ENCODE results near the gene SREBF2.
A peak's percentile ranks its signal among the peaks of the same experiment; 100 is the strongest.
"Not testable (repeated sequence)": the region's sequence is repeated elsewhere in the genome, so short reads cannot be mapped to it uniquely, and the experiment has no call there.

The SREBF2 gene

DNA sequence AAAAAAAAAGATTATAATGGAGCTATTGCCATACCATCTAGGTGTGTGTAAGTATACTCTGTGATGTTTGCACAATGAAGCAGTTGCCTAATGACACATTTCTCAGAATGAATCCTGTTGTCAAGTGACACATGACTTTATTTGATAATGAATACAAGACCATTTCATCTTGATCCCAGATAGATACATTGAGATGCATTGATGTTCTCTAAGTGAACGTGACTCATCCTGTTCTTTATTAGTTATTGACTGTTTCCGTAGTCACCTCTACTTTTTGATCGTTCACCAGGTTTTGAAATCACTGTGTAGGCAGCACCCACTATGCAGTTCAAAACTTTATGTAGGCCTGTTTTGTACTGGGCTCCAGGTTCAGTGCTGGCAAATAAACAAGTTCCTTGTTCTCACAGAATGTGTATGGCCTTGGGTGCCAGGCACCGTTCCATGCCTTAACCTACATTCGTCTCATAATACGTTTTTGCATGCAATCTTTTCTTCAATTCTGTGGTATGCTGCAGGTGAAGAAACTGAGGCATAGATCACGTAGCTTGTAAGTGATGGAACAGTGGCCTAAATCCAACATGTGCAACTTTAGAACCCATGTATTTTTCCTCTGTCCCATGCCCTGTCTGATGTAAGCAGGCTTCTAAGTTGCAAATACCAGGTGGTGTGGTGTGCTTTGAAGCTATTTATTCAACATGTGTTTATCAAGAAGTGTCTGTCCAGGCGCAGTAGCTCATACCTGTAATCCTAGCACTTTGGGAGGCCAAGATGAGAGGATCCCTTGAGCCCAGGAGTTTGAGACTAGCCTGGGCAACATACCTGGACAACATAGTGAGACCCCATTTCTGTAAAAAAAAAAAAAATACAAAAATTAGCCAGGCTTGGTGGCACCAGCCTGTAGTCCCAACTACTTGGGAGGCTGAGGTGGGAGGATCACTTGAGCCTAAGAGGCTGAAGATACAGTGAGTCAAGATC is 10.4 kb downstream of the SREBF2 start:
- no peak for DNase-seq

DNA sequence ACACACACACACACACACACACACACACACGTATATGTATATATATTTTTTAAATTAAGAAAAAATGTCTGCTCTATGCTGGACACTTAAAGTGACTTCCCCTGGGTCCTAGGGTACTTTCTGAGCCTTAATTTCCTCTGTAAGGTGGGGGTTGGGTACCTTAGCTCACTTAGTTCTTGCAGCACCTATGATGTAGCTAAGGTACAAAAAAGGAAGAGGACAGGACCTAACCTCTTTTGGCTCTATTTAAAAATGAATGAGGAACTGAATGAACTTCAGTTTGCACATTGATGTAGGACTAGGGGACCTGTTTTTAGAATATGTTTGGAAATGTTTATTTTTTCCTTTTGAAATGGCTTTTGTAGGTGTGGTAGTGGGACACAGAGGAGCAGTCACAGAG is 11.1 kb downstream of the SREBF2 start:
- no peak for DNase-seq

DNA sequence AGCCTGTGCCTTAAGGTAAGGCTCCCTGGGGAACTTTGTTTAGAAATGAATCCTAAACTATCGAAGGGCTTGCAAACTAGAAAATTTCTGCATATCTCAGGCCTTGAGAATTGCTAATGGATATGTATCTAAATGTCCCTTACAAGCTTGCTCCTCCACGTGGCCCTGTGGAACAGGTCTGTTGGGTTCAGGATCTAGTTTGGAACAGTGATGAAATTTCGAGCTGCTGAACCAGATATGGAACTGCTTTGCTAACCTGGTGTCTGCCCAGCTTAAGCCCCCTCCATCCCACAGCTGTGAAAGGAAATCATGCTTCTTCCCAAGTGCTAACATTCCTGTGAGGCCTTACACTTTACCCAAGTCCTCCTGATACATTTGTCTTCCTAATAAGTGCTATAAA is 11.6 kb downstream of the SREBF2 start:
- no peak for DNase-seq

DNA sequence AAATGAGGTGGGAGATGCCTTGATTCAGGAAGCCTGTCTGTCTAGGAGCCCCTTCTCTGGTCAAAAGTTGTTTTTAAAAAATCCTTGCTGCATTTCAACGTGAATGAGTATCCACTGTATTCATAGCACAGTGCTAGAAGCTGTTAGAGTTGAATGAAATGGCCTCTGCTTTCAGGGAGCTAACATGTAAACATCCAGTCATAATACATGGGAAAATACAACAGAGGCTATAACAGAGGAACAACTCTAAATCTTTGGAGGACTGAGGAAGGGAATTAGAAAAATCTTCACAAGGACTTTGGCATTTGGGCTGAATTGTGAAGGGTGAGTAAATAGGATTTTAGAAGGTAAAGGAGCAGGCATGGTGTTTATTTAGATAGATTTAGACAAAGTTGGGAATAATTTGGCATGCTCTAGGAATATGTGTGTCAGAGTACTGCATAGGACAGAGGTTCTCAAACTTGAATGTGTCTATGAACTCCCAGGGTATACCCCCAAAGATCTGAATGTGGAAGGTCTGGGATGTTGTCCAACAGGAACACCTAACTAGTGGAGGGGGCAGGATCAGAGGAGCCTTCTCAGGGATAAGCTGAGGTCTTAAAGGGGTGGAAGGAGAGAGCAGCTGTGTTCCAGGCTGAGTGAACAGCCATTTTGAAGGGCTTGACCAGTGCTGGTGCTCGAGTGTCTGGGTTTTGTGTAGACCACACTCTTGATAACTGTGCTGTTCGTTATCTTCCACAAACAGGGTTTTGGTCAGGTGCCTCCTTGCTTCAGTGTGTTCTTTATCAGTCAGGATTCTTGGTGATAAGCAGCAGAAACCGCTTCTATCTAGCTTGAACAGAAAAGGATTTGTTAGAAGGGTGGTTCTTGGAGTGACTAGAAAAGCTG is 12.7 kb downstream of the SREBF2 start:
- DNase-seq, result no peak

DNA sequence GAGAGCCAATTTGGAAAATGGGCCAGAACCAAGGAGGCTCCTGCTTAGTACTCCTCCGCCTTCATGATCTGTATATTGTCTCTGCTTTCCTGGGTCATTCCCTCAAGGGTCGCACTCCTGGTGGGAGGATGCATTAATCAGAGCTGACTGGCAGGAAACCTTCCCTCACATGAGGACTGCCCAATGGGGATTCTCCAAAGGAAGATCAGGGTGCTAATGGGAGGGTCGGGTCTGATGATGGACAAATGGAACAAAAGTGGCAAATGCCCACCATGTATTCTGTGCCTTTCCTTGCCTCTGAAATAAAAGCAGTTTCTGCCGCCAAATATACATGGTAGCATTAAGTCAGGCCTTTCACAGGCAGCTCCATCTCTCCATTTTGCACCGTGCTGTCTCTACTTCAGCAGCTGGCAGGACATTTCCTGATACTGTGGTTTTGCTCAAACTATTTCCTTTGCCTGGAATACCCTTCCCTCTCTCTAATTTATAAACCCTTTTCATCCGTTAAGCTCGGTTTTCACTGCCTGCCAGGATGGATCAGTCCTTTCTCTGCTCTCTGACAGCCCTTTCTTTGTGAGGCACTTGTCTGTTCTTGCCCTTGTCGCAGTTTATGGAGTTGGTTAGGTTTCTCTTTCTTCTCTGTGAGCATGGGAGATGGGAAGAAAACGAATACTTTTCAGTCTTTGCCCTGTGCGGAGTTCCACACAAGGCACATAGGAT is 13.5 kb downstream of the SREBF2 start:
- DNase-seq, result no peak

DNA sequence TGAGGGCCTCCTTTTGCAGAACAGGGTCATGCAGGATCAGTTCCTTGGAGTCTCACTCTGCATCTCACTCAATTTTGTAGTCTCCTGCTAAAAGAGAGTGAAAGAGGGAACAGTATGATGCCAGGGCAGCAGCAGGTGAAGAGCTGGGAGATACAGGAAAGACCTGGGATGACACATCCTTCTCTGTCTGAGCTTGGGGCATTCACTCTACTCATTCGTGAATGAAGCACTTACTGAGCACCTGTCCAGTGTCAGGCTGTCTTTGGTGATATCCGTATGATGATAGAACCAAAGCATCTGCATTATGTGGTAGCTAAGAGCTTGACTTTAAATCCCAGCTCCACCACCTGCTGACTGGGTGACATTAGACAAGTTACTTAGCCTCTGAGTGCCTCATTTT is 14.4 kb downstream of the SREBF2 start:
- DNase-seq, result no peak

DNA sequence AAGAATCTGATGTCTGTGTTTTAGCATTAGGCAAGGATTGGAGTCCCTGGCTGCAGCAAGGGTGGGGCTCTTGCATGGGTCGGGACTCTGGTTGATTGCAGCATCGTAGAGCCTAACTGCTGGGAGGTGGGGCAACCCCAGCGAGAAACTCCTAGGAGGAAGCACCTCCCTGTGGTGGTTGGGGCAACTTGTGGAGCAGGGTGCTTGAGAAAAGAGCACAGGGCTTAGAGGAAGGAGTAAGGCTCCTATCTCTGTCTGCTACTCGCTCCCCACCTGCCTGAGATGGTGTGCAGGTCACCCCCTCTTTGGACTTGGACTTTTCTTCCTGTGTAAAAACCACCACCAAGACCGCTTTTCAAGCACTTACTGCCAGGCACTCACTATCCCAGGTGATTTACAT is 15.6 kb downstream of the SREBF2 start:
- DNase-seq, result no peak

DNA sequence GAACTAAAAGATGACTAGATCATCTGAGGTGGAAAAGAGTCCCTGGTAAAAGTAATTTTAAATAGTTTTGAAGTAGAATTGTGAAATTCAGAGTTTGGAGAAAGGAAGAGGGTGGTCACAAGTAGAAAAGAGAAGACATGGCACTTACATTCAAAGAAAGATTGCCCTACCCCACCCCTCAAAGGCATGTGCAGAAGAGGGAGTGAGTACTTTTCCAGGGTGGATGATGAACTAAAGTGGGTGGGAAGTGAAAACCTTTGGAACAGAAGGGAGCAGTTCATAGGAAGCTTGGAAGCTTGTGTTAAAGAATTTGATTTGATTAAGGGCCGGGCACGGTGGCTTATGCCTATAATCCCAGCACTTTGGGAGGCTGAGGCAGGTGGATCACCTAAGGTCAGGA is 23.6 kb downstream of the SREBF2 start:
- DNase-seq, result no peak

DNA sequence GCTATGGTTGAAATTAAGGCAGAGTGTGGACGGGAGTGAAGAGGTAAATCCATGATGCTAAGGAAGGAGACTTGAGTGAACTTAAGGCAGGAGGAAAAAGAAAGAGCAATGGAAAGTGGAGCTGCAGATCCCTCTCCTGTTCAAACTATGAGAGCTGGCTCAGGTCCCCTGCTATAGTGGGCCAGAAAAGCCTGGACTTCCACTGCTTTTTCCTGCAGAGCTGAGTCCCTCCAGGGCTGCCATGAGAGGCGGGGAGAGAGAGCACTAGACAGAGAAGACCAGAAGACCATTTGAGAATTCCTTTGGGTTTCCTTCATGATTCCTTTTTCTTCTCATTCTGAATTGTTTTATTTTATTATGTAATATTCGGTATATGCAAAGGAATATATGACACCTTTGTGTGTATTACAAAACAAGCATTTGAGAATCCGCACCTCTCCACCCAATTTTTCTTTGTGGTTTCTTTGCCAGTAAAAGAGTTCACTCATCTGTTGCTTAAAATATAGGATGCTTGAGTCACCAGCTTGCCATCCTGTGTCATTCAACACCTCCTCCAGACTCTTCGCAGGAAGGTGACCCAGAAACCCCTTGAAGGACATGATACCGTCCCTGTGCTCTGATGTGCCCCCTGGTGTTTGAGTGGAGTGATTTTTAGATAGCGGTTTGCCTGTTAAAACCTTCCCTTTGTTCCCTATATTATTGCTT is 24.4 kb downstream of the SREBF2 start:
- DNase-seq, result peak; percentile 53

DNA sequence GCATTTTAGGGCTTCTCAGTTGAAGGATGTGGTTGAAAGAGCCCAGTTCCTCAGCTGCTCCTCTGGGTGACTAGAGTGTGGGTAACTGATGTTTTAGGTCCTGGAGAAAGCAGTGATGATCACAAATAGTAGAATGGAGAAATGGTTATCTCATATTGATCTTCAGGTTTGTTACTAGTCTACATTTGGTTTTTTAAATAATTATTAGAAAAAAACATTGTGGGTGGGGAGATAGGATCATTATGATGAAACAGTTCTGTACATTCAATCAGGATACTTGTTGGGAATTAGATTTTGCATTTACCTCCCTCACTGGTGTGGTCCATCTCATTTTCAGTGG is 24.9 kb downstream of the SREBF2 start:
- no peak for DNase-seq

DNA sequence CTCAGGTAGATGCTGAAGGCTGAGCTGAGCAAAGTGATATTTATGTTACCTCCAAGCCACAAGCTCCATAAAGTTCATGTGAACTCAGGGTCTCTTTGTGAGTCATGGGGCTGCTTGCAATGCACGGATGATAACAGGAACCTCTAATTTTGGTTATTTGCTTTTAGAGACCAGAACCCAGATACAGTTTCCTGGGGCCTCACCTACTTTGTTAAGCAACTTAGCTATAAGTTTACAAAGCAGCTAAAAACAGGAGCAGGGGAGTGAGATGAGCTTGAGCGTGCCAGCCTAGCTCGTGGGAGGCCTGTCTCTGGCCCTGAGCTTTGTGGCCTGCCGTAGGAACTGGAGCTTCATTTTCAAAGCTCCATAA is 29.2 kb downstream of the SREBF2 start:
- DNase-seq, result peak; percentile 48

DNA sequence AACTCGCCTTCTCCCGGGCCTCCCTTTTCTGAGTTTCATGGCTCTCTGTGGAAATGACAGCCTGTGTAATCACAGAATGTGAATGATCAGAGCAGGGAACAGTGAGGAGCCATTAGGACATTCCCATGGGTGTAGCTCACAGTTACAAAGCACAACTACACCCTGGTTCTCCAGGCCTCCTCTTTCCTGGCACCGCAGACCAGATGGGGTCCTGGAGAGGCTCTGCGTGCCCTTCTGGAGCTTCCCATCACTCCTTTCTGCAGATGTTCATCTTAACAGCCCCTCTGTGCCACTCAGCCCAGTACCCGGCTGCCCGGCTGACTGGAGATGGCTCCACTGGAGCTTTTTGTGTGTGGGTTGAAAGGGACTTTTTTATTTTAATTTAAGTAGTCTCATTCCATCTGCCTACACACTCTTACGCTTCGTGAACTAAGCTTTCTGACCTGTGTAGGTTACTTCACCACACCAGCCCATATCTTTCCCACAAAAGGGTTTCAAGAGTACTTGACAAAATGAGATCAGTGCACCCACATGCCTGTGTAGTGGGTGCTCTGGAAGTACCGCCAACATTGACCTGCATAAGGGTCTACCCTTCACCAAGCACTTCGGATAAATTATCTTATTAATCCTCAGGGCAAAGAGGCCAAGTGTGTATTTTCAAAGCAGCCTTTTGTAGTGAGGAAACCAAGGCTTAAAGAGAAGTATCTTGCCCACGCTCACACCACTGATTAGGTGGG is 29.8 kb downstream of the SREBF2 start:
- peak; percentile 30 for DNase-seq

DNA sequence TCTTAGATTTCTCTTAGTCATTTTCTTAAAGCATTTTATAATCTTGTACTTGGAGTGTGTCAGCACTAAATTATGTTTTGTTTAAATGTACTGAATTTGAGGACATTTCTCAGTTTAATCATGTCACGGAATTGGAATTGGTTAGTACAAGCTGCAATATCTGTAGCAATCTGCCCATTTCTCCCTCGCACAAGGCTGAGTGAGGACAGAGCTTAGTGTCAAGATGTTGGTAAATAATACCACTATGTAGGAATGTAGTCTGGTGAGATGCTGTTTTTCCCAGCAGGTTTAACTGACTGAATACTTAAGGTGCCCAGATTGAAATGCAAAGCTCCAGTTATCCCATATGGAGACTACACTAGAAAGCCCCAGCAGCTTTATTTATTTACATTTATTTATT is 30.6 kb downstream of the SREBF2 start:
- no peak for DNase-seq

DNA sequence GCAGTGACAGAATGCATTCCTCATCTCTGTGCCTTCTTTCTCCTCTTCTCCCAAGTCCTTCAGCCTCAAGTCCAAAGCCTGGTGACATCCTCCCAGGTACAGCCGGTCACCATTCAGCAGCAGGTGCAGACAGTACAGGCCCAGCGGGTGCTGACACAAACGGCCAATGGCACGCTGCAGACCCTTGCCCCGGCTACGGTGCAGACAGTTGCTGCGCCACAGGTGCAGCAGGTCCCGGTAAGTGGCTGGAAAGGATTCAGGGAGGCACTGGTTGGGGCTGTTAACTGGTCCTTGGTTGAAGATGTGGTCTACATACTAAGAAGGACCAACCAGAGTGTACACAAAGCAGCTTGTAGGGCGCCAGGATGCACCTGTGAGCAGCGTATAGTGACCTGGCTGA is 35.7 kb downstream of the SREBF2 start:
- DNase-seq, result no peak

DNA sequence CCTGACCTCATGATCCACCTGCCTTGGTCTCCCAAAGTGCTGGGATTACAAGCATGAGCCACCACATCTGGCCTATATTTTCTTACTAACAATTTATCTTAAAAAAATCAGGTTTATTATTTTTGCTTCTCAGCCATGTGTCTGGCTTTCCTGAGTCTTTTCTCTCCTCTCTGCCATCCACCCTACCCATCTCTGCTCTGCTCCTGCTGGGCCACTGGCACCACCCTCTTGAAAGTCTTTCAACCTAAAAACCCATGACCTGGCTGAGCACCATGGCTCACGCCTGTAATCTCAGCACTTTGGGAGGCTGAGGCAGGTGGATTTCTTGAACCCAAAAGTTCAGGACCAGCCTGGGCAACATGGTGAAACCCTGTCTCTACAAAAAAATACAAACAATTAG is 37.2 kb downstream of the SREBF2 start:
- DNase-seq, result not testable (repeated sequence)

DNA sequence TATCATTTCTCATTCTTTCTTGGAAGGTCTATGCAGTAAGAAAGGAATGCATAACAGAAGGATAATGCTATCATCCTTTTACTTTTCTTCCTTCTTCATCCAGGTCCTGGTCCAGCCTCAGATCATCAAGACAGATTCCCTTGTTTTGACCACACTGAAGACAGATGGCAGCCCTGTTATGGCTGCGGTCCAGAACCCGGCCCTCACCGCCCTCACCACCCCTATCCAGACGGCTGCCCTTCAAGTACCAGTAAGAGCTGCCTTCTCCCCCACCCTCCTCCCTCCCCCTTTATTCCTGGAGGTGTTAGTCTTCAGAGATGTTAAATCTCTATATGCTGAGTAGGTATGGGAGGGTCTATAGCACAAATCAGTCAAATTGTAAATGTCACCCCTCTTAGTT is 37.9 kb downstream of the SREBF2 start:
- no peak for DNase-seq

DNA sequence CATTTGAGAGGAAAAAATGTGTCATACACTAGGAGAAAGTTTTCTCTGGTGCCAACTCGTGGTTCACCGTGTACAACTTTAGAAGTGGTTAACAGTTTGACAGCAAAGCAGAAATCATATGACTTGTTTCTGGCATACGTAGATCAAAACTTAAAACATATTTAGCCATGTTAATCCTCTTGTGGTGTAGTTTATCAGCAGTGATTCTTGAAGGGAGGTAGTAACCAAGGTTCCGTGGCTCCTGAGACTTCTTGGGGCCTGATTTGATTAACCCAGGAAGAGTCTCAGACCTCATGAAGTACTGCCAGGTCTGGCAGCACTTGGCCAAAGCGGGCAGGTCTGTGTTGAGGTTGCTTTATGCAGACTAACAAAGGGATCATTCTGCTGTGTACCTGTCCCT is 40.5 kb downstream of the SREBF2 start:
- peak; percentile 29 for DNase-seq

DNA sequence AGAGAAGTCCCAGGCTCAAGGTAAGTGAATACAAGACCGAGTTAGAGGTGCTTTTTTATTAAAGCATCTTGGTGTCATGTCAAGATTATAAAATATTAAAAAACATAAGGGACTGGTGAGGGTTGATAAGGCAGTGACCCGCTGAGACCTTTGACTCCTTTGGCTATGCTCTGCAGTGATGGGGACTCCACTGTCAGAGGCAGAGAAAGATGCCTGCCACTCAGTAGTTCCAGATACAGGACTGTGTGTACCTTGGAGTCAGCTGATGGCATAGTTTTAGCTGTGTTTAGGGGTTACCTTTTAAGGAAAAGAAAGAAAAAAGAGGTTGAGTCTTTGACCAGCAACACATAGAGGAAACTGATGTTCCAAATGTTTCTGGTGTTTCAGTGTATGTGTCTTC is 41.2 kb downstream of the SREBF2 start:
- no peak for DNase-seq

DNA sequence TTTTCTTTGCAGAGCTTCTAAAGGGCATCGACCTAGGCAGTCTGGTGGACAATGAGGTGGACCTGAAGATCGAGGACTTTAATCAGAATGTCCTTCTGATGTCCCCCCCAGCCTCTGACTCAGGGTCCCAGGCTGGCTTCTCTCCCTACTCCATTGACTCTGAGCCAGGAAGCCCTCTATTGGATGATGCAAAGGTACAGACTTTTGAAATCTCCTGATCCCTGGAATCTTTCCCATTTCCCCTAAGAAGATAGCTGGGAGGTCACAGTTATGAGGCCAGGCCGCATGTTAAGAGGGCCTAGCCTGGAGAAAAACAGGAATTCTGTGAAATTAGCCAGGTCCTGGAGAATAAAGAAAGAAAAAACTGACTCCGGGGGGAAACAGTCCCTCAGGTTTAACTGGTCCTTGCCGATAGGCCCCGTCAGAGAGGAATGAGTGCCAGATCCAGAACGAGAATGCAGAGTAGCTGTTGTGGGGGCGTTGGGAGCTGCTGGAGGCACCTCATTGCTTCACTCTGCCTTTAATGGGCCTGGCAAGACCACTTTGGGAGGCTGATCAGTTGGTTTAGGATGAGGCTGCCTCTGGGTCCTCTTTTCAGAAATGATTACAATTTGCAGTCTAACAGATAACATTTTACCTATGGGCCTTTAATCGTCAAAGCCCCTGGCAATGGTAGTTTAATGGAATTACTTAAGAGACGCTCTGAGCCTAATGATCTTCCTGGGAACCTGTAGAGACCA is 42.8 kb downstream of the SREBF2 start:
- no peak for DNase-seq

DNA sequence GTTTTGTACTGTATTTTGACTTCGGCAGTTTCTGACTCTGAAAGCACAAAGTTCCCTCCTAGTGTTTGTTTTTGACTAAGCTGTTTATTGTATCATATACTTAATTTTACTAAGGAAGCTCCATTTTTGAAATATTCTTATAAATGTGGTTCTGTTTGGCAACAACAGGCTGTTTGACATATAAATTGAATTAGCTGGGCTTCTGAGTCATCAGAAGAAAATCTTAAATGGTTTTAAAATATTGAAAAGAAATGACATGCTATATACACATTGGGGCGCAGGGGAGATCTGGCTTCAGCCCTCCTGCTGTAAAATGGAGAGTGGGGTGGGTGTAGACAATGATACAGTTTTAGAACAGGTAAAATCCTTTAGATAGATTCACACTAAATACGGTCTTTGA is 43.4 kb downstream of the SREBF2 start:
- DNase-seq, result no peak

DNA sequence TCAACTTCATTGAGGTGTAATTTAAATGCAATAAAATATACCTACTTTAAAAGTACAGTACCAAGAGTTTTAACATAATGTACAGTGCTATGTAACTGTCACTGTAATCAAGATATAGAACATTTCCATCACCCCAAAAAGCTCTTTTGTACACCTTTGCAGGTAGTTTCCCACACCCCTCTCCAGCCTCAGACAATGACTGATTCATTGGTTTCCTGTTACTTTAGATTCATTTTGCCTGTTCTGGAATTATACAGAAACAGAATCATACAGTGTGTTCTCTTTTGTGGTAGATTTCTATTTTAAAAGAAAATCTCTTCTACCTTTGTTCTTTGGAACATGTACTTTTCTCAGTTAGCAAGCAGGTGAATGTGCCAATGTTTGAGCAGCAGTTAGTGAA is 43.8 kb downstream of the SREBF2 start:
- no peak for DNase-seq
